Small intestine (tissue), 7 donors: ENCODE results near the gene ZMYND15. TPM values are rescaled to one million over a fixed set of nuclear protein-coding genes. Genes with fewer than 3 reads are reported as not detected.
A peak's percentile ranks its signal among the peaks of the same experiment; 100 is the strongest.
"Not testable (repeated sequence)": the region's sequence is repeated elsewhere in the genome, so short reads cannot be mapped to it uniquely, and the experiment has no call there.

ENCODE experiments used
- DNase-seq, 2 donors: peaks; one replicate each; pipeline versions ENCODE4 v3.0.0 to v3.0.0-alpha.2; 2013
- FAIRE-seq: peaks from 2 replicates; lab custom pipeline; 2012; peaks lifted over from hg19 to GRCh38; lab: Jason Lieb, UNC
- H3K27ac ChIP-seq, 3 donors: one replicate each; pipeline ENCODE4 v1.5.1; 2013; ENCODE audit warnings: low read length in 2 of 3, mild to moderate bottlenecking in 2 of 3, control low read depth in 1 of 3, inconsistent platforms in 1 of 3, low read depth in 1 of 3, moderate library complexity in 1 of 3
- H3K27me3 ChIP-seq, 3 donors: one replicate each; pipeline ENCODE4 v1.6.1; 2013; ENCODE audit warnings: low read length in 3 of 3, inconsistent platforms in 1 of 3; ENCODE audit not compliant: control insufficient read depth in 3 of 3, insufficient read depth in 3 of 3
- H3K36me3 ChIP-seq, 3 donors: one replicate each; pipeline ENCODE4 v1.6.1; 2013; ENCODE audit warnings: low read length in 3 of 3, inconsistent platforms in 1 of 3, low read depth in 1 of 3, mild to moderate bottlenecking in 1 of 3, moderate library complexity in 1 of 3; ENCODE audit not compliant: control insufficient read depth in 3 of 3, insufficient read depth in 2 of 3
- H3K4me1 ChIP-seq, 3 donors: one replicate each; pipeline ENCODE4 v1.6.1; 2013; ENCODE audit warnings: low read length in 2 of 3, inconsistent platforms in 1 of 3, low read depth in 1 of 3, mild to moderate bottlenecking in 1 of 3, moderate library complexity in 1 of 3; ENCODE audit not compliant: control insufficient read depth in 3 of 3, insufficient read depth in 2 of 3
- H3K4me3 ChIP-seq, 3 donors: one replicate each; pipeline ENCODE4 v1.5.1; 2013; ENCODE audit warnings: low read length in 3 of 3, control low read depth in 1 of 3, inconsistent platforms in 1 of 3, low read depth in 1 of 3, mild to moderate bottlenecking in 1 of 3, moderate library complexity in 1 of 3
- H3K9me3 ChIP-seq, 2 donors: one replicate each; pipeline ENCODE4 v1.6.1; 2013; ENCODE audit warnings: low read depth in 1 of 2, low read length in 1 of 2; ENCODE audit not compliant: control insufficient read depth in 2 of 2, insufficient read depth in 1 of 2
- WGBS, 3 donors: extraction: QIAGEN DNeasy Blood & Tissue Kit; methylation state at CpG; one replicate each; pipeline ENCODE4 v1.1.7; 2013; 5-methylcytosine and 5-hydroxymethylcytosine counted together
- polyA plus RNA-seq, 4 donors: library from polyadenylated mRNA; stranded (reverse) in 3 of 4; unstranded in 1 of 4; fragments of 200-250 nt in 3 of 4; fragments of 120-200 nt in 1 of 4; gene quantifications; one replicate each; pipeline versions ENCODE4 v1.2.1 to v1.2.3, GENCODE V29; 2013
- donor health status: healthy with polysubstance abuse.
- donor health status: control.
- donor health status: control.
- donor health status: Bipolar disorder and iron deficiency.
- donor health status: healthy.

ZMYND15 gene
- polyA plus RNA-seq, 4 donors = 2.0 to 13.5 (median 7.7) TPM

- H3K9me3 ChIP-seq = peaks cover 0 to 3% of the 10 kb centered on the region in 2 donors
- H3K27ac ChIP-seq = peak overlapping the region; percentile 92 to 96 (median 94)
- H3K4me3 ChIP-seq = peak overlapping the region; percentile 75 to 88 (median 81)
- H3K27me3 ChIP-seq = no peaks in the 10 kb centered on the region
- H3K36me3 ChIP-seq = peaks cover 0 to 24% (median 0%) of the 10 kb centered on the region in 3 donors
- FAIRE-seq (no peak), DNase-seq (peak in 1 of 2 donors; percentile 55)
- peaks cover 4 to 38% (median 11%) of the 10 kb centered on the region in 3 donors for H3K4me1 ChIP-seq
- WGBS, 3 donors = 1 to 5% (median 3%) methylated on average over 44 to 57 of the region's 57 CpGs
These were observed 28.7 kb upstream of the ZMYND15 start for GRCh38 chr17:4710693-4711634.

GRCh38 chr17:4711661-4712181 lies 27.9 kb upstream of the ZMYND15 start:
- H3K4me3 ChIP-seq = peak overlapping the region in 2 of 3 donors; percentile 75 to 88
- no peaks in the 10 kb centered on the region for H3K27me3 ChIP-seq
- H3K9me3 ChIP-seq = peaks cover 0 to 3% of the 10 kb centered on the region in 2 donors
- FAIRE-seq (no peak), DNase-seq (peak; percentile 85 to 94)
- H3K27ac ChIP-seq = peak overlapping the region; percentile 92 to 96 (median 94)
- H3K36me3 ChIP-seq = peaks cover 2 to 31% (median 3%) of the 10 kb centered on the region in 3 donors
- WGBS, 3 donors = 11 to 38% (median 16%) methylated on average over 6 of the region's 6 CpGs
- H3K4me1 ChIP-seq = peaks cover 4 to 38% (median 11%) of the 10 kb centered on the region in 3 donors

DNA sequence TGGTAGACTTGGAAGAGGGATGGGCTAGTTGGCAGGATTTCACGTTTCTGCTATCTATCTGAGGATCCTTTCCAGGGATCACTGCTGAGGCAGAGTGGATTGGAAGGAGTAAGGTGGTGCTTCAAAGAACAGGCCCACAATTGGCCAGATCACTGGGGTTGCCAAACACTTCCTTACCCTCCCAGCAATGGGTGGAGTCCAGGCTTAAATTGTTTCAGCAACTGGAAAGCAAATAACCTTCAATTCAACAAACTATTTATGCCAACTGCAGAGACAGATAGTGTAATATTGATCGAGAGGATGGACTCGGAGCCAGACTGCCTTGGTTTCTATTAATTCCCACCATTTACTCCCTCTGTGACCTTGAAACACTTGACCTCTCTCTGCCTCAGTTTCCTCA lies 27.1 kb upstream of the ZMYND15 start:
- H3K4me1 ChIP-seq = peaks cover 4 to 38% (median 11%) of the 10 kb centered on the region in 3 donors
- peak overlapping the region; percentile 92 to 96 (median 94) for H3K27ac ChIP-seq
- H3K36me3 ChIP-seq = peaks cover 2 to 39% (median 5%) of the 10 kb centered on the region in 3 donors
- FAIRE-seq (no peak), DNase-seq (peak in 1 of 2 donors; percentile 67)
- WGBS, 3 donors = 21 to 62% (median 44%) methylated on average over 3 of the region's 3 CpGs
- H3K9me3 ChIP-seq = peaks cover 0 to 3% of the 10 kb centered on the region in 2 donors
- H3K27me3 ChIP-seq = no peaks in the 10 kb centered on the region
- H3K4me3 ChIP-seq = peak overlapping the region in 2 of 3 donors; percentile 75 to 88

- WGBS, 3 donors = 63 to 76% (median 64%) methylated on average over 7 to 10 of the region's 15 CpGs
- not testable (repeated sequence) for DNase-seq, FAIRE-seq, H3K27me3 ChIP-seq, H3K9me3 ChIP-seq
- peak overlapping the region in 2 of 3 donors; percentile 51 to 54 for H3K27ac ChIP-seq
- peaks cover 2 to 59% (median 12%) of the 10 kb centered on the region in 3 donors for H3K36me3 ChIP-seq
- H3K4me3 ChIP-seq = peak overlapping the region in 1 of 3 donors; percentile 8
- peaks cover 4 to 38% (median 11%) of the 10 kb centered on the region in 3 donors for H3K4me1 ChIP-seq
These were observed 25.1 kb upstream of the ZMYND15 start for GRCh38 chr17:4714340-4715062.

DNA sequence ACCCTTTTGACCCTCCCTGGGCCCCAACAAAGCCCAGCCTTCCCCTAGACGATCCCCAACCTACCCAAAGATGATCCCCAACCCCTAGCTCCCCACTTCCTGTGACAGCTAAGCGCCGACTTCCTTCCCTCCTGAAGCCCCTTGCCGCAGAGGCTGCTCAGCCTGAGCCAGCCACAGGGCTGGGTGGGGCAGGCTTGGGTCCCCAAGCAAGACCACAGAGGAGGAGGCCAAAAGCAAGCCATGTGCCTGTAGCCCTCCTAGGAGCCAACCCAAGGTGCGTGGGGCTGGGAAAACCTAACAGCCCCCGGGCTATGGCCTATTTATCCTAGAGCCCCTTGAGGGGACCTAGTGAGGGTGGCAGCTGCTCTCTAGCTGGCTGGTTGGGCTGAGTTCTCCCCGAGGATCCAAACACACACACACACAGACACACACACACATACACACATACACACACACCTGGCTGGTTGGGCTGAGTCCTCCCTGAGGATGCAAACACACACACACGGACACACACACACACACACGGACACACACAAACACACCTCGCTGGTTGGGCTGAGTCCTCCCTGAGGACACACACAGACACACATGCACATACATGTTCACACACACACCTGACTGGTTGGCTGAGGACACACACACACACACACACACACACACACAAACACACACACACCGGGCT lies 24.4 kb upstream of the ZMYND15 start:
- Histone ChIP-seq H3K4me3 (peak overlapping the region in 1 of 3 donors; percentile 14), H3K27me3 (no peaks in the 10 kb centered on the region), H3K36me3 (peaks cover 2 to 66% (median 16%) of the 10 kb centered on the region in 3 donors), H3K4me1 (peaks cover 4 to 40% (median 13%) of the 10 kb centered on the region in 3 donors), H3K27ac (peak overlapping the region in 2 of 3 donors; percentile 47 to 54), H3K9me3 (no peaks in the 10 kb centered on the region)
- 60 to 65% (median 63%) methylated on average over 11 of the region's 11 CpGs for WGBS, 3 donors
- FAIRE-seq (no peak), DNase-seq (peak in 1 of 2 donors; percentile 37)

DNA sequence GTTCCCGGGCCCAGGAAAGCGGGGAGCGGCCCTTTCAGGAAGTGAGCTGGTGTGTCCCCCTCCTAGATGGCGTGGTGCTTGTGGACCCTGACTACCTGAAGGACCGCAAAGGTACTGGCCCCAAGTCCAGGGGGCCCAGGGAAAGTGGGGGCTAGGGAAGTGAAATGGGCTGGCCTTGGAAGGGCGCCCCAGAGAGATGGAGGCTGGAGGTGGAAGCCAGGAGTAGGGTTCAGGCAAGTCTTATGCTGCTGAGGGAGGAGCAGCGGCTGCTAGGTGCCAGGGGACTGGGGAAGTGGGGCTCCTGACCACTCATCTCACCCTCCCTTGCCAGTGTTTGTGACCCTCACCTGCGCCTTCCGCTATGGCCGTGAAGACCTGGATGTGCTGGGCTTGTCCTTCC lies 23.6 kb upstream of the ZMYND15 start:
- H3K4me3 ChIP-seq = no peak overlapping the region
- FAIRE-seq = no peak
- H3K27ac ChIP-seq = no peak overlapping the region
- WGBS, 3 donors = 95 to 99% (median 96%) methylated on average over 9 to 10 of the region's 10 CpGs
- no peaks in the 10 kb centered on the region for H3K27me3 ChIP-seq
- peaks cover 2 to 75% (median 16%) of the 10 kb centered on the region in 3 donors for H3K36me3 ChIP-seq
- H3K4me1 ChIP-seq = peaks cover 4 to 45% (median 21%) of the 10 kb centered on the region in 3 donors
- DNase-seq = no peak
- H3K9me3 ChIP-seq = no peaks in the 10 kb centered on the region

- H3K27me3 ChIP-seq = no peaks in the 10 kb centered on the region
- DNase-seq = no peak
- WGBS, 3 donors = 75 to 87% (median 81%) methylated on average over 17 of the region's 17 CpGs
- no peak overlapping the region for H3K4me3 ChIP-seq
- H3K9me3 ChIP-seq = no peaks in the 10 kb centered on the region
- H3K27ac ChIP-seq = no peak overlapping the region
- peaks cover 2 to 75% (median 16%) of the 10 kb centered on the region in 3 donors for H3K36me3 ChIP-seq
- peaks cover 2 to 43% (median 15%) of the 10 kb centered on the region in 3 donors for H3K4me1 ChIP-seq
- no peak for FAIRE-seq
These were observed 21.8 kb upstream of the ZMYND15 start for GRCh38 chr17:4717791-4718190.
